DND-41 (cell line): Measurements from ENCODE around the gene AKR1C2.

Experiments
- EZH2 ChIP-seq: IDR thresholded peaks from 3 replicates; pipeline ENCODE4 v1.6.1; 2012; ENCODE audit warnings: borderline replicate concordance, low read depth, mild to moderate bottlenecking, moderate library complexity, low read length, inconsistent platforms; ENCODE audit not compliant: severe bottlenecking
- TF ChIP-seq, protein P1 (sequence below): IDR thresholded peaks from 2 replicates; pipeline ENCODE4 v1.5.1; 2012; ENCODE audit warnings: borderline replicate concordance, low read length, moderate library complexity, mild to moderate bottlenecking; ENCODE audit not compliant: poor library complexity, severe bottlenecking; ENCODE audit errors: extremely low read depth

DNA sequence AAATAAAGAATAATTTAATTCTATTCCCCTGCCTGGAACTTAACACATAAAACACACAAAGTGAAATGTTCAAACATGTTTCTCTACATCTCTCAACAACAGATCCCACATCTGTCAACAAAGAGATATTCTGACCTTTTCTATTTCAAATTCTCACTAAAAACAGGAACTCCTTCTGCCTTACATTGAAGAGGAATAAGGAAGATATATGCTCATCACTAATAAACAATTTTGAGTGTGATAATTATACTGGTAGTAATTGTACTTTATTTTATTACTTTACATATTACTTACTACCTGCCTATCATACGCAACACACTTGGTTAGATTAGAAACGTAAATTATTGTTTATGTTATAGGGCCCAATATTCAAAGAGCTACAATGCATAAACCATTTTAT lies 13.4 kb downstream of the AKR1C2 start:
- TF ChIP-seq, protein P1, sequence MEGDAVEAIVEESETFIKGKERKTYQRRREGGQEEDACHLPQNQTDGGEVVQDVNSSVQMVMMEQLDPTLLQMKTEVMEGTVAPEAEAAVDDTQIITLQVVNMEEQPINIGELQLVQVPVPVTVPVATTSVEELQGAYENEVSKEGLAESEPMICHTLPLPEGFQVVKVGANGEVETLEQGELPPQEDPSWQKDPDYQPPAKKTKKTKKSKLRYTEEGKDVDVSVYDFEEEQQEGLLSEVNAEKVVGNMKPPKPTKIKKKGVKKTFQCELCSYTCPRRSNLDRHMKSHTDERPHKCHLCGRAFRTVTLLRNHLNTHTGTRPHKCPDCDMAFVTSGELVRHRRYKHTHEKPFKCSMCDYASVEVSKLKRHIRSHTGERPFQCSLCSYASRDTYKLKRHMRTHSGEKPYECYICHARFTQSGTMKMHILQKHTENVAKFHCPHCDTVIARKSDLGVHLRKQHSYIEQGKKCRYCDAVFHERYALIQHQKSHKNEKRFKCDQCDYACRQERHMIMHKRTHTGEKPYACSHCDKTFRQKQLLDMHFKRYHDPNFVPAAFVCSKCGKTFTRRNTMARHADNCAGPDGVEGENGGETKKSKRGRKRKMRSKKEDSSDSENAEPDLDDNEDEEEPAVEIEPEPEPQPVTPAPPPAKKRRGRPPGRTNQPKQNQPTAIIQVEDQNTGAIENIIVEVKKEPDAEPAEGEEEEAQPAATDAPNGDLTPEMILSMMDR, result no peak
- no peak for TF ChIP-seq EZH2
